Fibroblast of skin of right quadriceps (primary cell): ENCODE results near the gene CA5B.
"Not testable (repeated sequence)": the region's sequence is repeated elsewhere in the genome, so short reads cannot be mapped to it uniquely, and the experiment has no call there.

Source experiments
- DNase-seq: peaks from one replicate; pipeline ENCODE4 v3.0.0-alpha.2; 2013

CA5B gene

DNA sequence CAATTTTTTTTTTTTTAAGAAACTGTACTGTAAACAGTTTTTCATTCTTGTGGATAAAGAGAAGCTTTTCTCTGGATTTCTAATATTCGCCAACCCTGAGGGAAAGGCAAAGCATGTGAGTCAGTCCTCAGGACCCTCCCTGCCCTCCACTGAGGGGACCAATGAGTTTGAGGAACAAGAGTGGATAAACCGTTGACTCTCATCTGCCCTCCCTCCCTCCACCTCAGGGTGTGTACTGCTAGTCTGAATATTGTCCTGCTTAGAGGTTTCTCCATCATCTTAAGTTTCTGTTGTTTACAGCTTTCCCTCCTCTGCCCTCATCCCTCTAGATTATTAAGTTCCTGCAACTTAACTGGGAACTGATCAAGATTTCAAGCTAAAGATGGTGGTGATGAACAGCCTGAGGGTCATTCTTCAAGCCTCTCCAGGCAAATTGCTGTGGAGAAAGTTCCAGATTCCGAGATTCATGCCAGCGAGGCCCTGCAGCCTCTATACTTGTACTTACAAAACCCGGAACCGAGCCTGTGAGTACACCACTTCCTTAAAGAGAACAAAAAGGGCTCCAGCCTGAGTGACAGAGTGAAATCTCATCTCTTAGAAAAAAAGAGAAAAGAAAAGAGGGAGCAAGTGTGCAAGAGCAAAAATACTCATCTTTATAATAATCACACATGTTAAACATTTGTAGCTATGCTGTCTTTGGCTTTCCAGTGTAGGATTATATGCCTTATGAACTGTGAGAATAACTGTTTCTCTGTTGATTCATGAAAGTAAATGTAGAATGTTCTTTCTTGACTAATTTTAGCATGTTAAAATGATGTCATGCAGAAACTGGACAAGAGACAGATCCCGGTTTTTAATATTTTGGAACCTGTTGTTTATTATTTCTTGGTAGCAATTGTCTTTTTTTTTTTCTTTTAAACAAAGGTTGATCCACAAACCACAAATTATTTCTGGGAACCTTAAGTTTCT lies 11.9 kb downstream of the CA5B start:
- no peak for DNase-seq

DNA sequence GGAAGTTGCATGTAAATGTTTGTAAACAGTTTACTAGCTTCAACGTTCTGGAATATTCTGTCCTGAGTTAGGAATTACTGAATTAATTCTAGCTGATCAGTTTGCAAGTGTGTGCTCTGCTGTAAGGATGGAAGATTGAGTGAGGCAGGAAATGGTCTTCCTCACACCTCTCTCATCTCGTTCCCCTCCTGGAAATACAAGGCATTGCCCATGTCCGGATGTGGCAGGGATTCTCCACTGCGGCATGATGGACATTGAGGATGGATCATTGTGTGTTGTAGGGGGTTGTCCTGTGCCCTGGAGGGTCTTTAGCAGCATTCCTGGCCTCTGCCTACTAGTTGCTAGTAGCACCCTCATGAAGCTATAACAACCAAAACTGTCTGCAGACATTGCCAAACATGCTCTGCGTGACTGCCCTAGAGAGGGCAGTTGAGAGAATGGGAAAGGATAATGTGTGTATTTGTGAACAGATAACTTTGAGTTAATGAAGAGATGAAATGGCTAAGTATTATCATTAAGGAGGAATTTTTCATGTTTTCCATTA lies 12.6 kb downstream of the CA5B start:
- no peak for DNase-seq

DNA sequence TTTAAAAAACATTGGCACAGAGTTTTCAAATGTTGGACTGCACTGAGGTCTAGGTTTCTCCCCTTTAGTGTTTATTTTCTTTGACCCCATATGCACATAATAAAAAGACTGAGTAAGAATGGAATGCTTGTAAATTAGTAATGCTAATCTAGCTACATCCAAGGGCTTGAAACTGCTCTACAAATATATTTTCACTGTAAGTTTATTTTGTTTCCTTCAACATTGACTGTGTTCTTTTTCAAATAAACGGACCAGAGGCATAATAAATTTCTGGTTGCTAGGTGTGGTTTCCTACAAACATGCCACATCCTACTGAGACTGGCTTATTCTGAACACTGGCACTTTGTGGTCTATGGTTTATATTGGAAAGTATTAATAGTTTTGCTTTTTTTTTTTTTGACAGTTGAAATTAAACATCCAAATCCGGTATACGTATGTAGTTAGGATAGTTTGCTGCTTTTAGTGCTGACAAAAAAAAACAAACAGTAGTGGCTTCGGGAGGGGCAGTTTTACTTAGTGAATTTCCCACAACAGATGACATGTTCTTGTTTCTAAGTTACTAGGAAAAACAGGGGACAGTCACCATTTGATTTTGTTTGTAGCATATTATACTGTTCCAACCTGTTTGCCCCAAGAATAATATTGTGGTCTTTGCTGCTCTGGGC lies 13.2 kb downstream of the CA5B start:
- DNase-seq: peak; percentile 30

DNA sequence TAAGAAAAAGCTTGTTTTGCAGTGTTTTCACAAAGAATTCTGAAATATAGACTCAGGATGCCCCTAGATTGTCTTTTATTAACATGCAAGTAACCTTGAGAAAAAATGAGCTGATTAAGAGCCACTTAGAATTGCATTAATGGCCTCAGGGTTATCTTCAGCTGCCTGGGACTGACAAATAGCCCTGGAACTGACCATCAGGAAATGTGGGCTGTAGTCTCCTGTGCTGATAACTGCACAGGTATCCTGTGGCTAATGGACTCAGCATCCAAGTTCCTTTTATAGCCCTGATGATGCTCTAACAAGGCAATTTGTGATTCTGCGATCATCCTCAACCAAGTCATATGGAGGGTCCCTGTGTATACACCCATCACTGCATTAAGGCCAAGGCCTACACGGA lies 17.0 kb downstream of the CA5B start:
- no peak for DNase-seq

DNA sequence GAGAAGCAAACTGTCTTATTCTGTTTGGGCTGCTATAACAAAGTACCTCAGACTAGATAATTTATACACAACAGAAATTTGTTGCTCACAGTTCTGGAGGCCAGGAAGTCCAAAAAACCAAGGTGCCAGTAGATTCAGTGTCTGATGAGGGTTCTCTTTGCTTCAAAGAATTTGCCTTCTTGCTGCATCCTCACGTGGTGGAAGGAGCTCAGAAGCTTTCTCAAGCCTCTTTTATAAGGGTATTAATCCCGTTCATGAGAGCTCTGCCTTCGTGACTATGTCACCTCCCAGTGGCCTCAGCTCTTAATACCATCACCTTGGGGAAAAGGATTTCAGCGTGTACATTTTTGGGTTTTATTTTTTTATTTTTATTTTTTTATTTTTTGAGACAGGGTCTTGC lies 20.1 kb downstream of the CA5B start:
- no peak for DNase-seq

DNA sequence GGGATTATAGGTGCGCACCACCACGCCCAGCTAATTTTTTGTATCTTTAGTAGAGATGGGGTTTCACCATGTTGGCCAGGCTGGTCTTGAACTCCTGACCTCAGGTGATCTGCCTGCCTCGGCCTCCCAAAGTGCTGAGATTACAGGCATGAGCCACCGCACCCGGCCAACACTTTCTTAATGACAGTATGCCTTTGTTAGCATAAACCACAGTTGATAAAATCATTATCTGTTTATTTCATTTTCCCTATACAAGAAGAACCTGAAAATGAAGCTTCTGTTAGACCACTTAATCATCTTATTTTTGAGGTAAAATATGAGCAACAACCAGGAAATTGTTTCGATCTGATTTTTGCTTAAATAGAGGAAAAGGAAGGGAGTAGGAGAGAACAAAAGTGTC lies 21.8 kb downstream of the CA5B start:
- DNase-seq: not testable (repeated sequence)

DNA sequence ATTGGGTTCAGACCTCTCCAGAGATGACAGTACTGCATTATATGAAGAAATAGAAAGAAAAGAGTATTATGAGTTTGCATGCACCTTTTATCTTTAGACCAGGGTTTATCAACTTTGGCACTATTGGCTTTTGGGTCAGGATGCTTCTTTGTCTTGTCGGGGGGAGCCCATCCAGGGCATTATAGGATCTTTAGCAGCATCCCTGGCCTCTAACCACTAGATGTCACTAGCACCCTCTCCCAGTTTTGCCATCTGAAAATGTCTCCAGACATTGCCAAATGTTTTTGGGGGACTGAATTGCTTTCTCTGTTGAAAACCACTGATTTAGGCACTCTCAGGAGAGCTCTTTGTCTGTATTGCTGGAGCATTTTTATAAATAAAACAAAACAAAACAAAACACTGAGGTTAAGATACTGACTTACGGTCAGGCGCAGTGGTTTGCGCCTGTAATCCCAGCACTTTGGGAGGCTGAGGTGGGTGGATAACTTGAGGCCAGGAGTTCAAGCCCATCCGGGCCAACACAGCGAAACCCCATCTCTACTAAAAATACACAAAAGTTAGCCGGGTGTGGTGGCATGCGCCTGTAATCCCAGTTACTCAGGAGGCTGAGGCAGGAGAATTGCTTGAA lies 23.6 kb downstream of the CA5B start:
- DNase-seq: peak; percentile 18

DNA sequence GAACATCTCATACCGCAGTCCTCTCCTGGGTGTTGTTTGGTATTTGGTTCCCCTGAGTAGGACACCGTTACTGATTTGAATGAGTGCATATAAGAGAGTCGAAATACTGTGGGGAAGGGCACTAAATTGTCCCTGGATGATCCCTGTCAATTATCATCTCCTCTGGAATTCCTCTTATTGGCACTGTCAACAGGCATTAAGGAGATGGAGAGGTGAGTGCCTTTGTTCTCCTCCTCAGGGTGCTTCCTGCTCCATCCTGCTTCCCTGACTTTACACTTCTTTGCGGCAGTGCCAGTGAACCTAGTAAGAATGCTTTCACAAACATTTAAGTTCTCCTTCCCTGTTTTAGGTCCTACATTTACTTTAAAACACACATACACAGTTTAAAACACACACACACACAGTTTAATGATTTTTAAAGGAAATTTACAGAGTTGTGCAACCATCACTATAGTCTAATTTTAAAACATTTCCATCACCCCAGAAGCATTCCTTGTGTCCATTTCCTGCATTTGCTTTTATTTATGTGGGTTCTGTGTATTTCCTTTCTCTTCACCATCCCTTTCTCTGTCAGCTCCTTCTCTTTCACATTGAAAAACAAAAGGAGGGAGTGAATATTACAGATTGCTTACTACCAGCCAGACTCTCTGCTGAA lies 31.4 kb downstream of the CA5B start:
- DNase-seq: peak; percentile 3

DNA sequence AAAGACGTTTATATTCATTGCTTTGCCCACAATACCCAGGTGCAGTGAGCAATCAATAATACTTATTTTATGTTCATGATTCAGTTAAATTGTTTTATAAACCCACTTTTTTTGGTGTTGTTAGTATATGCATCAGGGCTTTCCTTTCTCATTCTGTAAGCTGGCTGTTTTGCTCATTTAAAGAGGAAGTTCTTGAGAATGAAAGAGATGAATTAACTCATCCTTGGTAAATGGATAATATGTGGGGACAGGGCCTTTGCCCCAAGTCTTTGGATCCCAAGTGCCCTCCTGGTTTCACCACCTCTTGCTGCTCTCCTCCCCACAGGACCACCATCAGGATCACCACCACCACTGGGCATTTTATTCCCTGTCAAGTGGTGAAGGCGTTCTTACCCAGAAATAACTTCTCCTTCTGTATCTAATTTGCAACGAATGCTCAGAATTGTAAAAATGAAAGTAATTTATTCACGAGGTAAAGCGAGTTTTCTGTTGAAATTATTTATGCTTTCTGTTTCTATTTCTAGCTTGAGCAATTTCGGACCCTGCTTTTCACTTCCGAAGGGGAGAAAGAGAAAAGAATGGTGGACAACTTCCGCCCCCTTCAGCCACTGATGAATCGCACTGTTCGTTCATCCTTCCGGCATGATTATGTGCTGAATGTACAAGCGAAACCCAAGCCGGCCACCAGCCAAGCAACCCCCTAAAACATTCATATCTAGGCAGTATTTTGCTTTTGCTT lies 44.1 kb downstream of the CA5B start:
- no peak for DNase-seq

DNA sequence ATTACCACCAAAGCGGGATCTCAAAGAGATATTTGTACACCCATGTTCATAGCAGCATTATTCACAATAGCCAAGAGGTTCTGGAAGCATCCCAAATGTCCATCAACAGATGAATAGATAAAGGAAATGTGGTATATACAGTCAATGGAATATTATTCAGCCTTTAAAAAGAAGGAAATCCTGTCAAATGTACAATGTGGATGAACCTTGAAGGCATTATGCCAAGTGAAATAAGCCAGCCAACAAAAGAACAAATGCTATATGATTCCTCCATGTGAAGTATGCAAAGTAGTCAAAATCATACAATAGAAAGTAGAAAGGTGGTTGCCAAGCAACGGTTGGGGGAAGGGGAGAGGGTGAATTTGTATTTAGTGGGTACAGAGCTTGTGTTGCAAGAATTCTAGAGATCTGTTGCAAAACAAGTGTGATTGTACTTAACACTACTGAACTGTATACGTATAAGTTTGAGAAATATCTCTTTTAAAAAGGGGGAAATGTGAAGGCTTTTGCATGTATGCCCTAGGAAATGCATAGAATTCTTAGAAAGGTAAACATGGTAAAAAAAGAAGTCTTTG lies 47.2 kb downstream of the CA5B start:
- DNase-seq: no peak

DNA sequence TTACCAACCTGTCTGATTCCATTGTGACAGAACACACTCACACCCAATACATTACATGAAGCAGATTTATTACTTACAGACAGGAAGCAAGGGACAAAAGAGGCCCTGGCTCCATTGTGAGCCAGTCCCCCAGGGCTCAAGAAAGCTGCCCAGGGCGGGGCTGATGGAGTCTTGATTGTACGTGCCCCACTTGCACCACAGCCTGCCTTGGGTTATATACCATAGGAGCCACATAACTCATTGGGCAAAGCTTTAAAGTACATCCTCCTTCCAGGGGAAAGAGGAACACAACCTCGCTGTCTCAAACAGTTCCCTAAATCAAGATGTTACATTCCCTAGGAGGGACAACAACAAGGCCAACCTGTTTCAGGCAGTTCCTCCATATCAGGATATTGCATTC lies 48.8 kb downstream of the CA5B start:
- DNase-seq: no peak

DNA sequence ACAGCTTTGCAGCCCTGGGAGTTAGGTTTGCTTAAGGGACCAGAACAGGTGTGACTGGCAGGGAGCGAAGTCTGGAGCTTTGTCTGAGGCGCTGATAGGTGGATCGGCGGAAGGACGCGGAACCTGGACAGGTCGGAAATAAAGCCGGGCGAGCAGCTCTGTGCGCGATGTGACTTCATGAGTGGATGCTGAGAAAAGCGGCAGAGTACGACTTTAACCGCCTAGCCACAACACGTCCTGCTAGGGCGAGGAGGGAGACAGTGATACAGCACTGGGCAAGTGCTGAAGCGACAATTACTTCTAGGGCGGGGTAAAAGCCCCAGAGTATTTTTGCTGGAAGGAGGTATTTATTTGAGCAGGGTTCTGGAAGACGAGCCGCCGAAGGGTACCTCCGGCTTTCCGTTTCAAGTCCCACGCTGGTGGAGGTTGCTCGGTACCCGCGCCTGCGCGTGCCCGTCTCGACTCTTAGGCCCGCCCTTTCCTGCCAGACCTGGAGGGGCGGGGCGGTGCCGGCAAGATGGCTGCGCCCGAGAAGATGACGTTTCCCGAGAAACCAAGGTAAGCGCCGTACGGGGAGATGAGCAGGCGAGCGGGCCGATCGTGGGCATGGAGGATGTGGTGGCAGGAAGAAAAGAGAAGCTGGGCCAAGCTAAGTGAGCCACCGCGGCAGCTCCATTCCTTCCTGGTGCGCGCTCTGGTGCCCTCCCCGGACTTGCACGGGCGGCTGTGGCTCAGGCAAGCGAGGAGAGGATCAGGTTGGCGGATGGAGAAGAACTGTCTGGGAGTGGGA lies 52.1 kb downstream of the CA5B start, which contains the start of gene ZRSR2:
Gene ZRSR2, plus strand, starts transcription at position 506 of the 790 bp plus-strand sequence. Its CDS starts 12 bp downstream, at position 518.
- peak; percentile 64 for DNase-seq

DNA sequence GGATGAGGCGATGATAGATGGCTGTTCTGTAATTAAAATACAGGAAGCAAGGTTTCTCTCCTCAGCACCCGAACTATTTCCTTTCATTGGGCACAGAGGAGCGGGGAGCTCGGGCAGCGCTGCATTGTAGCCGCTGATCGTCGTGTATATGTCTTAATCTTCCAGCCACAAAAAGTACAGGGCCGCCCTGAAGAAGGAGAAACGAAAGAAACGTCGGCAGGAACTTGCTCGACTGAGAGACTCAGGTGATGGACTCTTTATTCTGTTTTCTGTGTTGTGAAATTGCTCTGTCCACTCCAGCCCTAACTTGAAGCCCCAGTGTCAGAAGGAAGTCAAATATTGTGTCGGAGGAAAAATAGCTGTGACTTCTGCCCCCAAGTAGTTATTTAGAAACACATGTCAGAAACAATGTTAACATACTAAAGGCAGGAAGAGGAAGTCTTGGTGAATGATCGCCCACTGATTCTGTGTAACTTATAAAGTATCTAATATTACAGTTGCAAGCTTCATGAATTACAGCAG lies 52.8 kb downstream of the CA5B start:
- DNase-seq: peak; percentile 0

DNA sequence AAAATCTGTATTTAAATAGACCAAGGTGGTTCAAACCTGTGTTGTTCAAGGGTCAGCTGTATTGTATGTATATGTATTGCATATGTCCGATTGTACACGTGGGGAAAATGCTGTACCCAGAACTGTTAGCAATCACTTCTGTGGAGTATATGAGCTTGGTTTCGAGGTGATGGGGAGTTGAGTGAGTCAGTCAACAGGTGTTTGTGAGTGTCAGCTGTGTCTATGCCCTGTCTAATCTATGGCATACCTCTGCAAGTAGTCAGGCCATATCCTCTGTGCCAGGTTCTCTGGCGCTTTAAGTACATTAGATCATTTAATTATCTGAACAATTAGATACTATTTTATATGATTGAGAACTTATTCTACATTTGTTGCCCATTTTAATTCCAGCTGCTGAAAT lies 59.6 kb downstream of the CA5B start:
- no peak for DNase-seq

DNA sequence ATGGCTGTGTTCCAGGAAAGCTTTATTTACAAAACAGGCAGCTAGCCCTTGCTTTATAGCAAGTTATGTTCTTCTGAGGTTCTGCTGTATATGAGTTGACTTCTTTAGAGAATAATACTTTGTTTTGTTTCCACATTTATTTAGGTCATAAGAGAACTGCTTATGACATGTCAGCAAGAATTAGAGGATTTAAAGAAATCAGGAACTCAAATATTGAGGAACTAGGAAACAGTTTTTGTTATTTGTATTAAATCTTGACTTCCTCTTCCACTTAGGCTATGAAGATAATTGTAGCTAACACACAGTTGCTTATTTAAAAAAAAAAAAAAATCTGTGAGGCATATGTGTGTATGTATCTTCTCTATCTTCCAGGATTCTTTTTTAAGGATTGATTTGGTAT lies 66.5 kb downstream of the CA5B start:
- no peak for DNase-seq

DNA sequence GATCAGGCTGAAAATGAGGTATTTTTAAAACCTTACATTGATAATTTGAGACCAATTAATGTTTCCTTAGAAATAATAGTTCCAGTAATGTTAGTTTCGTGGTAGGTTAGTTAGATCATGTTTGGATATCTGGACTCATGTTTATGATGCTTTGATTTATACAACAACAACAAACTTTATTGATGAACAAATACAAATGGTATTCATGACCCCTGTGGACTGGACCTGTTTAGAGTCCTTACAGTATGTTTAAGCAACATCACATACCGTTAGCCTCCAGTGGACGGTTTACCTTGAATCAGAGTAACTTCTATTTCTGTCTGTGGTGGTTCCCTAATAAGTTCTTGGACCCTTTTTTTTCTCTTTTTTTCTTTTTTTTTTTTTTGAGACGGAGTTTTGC lies 70.2 kb downstream of the CA5B start:
- no peak for DNase-seq

DNA sequence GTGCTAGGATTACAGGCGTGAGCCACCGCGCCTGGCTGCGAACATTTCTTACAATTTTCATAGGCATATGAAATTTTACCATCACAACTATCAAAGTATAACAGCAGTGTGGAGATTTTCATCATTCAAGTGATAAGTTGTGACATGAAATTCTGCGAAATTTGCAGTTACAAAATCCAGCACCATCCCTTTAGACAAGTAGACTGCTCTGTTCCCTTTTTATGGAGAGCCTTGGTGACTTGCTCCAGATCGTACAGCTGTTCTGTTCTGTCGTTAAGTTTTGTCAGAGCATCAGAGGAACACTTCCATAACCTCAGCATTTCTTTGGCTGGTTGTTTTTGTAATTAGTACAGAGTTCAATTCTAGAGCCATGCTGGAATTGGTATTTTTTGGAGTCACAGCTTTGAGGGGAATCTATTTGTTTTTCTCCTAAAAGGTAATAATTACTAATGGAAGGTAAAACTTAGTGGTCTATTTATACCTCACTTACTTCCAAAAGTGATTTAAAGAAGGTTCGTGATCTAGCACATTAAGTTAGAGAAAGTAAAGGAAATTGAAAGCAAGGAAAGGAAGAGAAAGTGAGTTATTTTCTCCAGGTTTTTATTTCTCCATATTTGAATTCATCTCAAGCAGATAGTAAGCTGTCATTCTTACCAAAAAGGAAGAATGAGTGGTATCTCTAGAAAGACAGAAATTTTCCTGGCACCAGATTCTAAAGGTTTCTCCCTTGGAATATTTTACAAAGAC lies 74.3 kb downstream of the CA5B start:
- no peak for DNase-seq

DNA sequence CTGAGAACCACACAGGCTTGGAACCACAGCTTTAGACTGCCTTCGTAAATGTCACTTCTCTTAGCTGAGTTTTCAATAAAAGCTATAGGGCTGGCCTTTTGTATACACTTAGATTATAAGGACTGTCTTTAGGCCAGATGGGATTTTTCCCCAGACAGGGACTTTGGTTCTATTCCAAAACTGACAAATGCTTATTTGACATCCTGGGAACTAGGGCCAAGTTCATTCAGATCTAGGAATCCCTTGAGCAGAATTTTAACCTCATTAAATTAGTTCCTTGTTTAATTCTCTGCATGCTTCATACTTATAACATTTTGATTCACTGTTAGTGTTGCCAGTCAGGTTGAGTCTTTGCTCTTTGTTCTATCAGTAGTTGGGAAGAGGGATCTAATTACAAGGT lies 75.3 kb downstream of the CA5B start:
- no peak for DNase-seq

DNA sequence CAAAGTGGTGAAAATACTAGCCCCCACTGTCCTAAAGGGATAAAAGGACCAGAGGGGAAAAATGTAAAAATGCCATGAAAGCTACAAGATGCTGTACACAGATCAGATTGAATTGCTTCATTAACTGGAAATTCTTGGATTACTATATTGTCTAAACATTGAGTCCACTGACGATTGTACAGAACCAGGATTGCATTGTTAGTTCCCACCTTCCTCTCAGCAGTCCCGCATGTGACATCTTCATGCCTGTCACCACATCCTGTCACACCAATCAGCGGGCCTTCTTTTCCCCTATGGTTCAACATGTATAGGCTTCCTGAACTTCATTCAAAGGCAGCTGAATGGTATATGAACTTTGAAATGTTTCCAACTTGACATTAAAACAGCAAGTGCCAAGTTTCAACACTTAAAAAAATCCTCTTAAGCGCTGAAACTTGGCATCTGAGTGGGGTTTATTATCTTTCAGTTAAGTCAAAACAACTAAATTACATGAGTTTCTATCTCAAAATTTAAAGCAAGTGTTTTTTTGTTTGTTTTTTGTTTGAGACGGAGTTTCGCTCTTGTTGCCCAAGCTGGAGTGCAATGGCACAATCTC lies 76.8 kb downstream of the CA5B start:
- no peak for DNase-seq
